CD4-positive, alpha-beta T cell treated with Interleukin-1 beta for 1 hour (primary cell): Measurements from ENCODE around the gene FURIN.
A peak's percentile ranks its signal among the peaks of the same experiment; 100 is the strongest.
"Not testable (repeated sequence)": the region's sequence is repeated elsewhere in the genome, so short reads cannot be mapped to it uniquely, and the experiment has no call there.

ENCODE experiments used
- DNase-seq, 2 donors: peaks; one replicate each; pipeline ENCODE4 v3.0.0-alpha.2; 2020 to 2022

The FURIN gene

DNA sequence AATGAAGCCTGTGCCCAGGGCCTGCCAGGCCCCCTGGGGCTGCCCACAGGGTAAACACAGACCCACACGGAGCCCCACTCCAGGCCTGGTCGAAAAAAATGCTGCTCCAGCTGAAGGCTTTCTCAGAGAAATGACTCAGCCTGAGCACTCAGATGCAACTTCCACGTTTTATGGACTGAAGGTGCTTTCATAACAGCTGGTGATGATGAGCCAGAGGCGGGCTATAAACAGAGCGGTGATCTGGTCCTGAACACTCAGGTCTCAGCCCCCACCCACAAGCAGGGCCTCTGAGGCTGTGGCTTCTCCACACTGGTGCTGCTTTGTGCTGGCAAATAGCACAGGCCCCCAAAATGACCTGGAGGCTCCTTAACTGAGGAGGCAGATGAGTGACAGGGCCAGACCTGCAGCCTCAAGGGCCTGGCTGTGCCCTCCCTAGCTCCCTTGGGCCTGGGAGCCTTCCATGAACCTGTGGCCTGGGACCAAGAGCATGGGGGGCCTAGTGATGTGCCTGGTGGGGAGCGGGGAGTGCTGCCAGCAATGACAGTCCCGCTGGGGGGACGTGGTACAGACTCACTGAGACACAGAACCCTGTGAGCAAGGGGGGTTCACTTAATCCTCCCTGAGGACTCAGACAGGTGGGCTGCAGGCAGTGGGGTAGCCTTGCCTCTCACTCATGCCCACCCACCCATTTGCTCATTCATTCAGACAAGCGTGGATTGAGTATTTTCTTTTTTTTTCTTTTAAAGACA lies 23.0 kb upstream of the FURIN start:
- DNase-seq: peak in 1 of 2 donors; percentile 64

DNA sequence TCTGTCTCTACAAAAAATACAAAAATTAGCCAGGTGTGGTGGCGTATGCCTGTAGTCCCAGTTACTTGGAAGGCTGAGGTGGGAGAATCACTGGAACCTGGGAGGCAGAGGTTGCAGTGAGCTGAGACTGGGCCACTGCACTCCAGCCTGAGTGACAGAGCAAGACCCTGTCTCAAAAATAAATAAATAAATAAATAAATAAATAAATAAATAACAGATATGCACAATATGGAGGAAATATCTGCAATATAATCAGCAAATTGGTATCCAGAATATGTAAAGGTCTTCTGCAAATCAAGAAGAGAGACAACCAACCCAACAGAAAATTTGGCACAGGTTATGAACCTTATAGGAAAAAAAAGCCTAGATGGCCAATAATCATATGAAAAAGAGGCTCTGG lies 19.0 kb upstream of the FURIN start:
- DNase-seq: not testable (repeated sequence)

DNA sequence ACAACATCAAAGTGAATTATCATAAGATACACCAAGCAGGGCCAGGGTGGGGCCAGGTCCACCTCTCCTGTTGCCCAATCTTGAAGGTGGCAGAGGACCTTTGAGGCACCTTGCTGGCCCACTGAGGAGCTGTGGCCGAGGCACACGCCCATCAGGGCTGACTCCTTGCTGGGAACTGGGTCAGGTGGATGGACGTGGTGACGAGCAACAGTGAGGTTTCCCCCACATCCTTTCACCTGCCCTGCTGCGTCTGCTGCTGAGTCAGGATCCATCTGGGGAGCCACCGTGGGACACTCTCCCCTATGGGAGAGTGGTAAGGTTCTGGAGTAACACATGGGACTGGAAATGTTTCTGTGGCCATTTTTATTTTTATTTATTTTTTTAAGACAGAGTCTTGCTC lies 17.3 kb upstream of the FURIN start:
- peak; percentile 42 to 49 for DNase-seq

DNA sequence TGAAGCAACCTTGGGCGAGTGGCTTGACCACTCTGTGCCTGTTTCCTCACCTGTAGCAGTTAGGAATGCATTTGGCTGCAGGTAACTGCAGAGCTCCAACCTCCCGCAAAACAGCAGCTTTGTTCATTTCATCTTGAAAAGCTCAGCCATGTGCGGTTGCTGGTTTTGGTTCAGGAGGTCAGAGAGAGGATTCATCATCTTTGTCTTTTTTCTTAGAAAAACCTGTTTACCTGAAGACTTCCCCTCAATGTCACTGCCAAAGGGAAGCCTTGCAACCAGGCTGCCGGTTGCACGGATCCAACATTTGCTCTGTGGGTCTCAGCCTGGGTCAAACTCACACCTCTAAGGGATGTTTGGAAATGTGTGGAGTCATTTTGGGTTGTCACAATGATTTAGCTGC lies 16.4 kb upstream of the FURIN start:
- no peak for DNase-seq

DNA sequence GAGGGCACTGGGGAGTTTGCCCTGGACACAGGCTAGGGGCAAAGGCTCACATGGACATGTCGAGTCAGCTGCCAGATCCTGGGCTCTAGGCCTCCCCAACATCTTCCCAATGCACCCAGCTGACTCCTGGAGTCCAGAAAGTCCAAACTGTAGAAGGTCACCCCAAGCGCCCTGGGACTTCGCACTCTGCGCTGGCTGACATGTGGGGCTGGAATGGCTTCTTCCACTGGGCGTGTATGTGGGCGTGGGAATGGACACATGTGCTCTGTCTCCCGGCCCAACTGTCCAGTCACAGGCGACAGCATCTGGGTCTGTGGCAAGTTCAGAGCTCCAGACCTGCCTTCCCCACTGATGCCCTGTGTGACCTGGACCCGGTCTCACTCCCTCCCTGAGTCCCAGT lies 13.2 kb upstream of the FURIN start:
- no peak for DNase-seq

DNA sequence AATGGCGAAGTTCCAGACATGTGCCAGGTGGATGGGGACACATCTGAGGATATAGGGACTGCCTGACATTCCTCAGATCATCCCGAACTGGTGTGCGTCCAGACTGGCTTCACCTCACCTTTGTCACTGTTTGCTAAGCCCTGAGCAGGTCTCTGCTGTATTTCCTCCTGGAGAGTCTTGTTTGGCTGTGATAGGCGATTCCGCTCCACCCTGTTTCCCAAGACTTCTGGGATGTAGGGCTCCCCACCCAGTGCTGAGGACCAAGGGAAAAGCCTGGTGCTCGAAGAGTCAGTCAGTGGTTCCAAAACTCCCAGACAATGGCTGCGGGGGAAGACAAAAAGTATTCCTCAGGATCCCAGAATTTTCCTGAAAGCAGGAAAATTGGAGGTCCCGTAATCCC lies 11.1 kb upstream of the FURIN start:
- no peak for DNase-seq

DNA sequence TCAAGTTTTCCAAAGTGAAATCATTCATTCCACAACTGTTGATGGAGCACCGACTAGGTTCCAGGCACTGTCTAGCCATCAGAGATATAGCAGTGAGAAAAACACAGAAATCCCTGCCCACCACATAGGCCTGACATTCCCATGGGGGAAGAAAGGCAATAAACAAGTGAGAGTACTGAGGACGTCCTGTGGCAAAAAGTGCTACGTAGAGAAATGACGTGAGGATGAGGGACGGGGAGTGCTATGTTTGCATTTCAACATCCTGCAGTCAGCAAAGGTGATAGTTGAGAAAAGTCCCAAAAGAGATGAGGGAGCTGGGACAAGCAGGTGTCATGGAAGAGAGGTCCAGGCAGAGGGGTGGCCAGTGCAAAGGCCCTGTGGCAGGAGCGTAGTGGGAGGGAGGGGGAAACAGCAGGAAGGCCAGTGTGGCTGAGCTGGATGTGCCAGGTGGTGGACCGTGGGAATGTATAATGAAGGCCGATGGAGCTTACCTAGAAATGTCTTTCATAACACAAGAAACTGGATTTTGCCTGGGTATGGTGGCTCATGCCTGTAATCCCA lies 10.4 kb upstream of the FURIN start:
- DNase-seq: no peak

DNA sequence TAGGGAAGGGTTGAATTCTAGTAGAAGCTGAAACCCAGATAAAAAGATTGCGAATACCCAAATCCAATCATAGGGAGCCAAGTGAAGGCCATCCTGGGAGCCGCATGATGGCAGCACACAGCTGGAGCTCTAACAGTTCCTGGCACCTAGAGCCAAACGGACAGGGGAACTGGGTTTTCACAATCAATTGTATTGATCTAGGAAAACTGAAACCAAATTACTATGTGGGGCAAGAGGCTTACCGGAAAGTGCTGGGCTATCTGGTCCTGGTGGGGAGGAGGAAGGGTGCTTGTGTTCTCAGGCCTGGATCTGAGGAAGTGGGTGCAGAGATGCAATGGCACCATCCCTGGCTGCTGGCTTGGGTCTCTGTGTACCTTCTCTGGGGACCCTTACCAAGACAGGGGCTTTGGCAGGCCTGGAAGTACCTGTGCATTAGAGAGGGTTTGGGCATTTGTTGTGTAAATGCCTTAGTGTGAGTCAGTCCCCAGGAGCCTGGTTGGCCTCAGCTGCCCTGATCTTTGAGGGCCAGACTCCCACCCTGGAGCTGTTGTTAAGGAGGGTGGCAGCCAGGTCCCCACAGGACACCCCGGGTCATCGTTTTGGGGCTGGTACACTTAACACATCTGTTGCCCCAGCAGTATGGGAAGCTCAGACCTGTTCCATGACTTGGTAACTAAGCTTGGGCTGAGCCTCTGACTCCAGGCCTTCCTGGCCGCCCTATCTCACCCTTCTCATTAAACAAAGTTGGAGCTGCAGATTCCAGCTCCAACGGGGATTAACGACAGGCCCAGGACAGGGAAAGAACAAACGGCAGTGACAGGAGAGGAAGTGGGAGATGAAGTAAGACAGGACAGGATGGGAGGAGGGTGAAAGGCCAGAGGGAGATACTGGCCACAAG lies 8.9 kb upstream of the FURIN start:
- DNase-seq: no peak

DNA sequence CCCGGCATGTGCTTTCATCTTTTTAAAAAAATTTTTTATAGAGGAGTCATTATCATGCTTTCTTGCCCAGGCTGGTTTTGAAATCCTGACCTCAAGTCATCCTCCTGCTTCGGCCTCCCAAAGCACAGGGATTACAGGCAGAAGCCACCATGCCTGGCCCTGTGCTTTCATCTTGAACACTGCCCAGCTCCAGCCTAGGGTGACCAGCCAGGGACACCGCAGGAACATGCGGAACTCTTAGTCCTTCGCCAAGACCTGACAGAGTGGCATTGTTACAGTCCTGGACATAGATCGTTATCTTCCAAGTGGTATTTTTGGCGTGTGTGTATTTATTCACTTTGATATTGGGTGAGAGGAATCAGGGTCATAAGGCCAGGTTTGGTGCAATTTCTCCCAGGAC lies 7.9 kb upstream of the FURIN start:
- no peak for DNase-seq

DNA sequence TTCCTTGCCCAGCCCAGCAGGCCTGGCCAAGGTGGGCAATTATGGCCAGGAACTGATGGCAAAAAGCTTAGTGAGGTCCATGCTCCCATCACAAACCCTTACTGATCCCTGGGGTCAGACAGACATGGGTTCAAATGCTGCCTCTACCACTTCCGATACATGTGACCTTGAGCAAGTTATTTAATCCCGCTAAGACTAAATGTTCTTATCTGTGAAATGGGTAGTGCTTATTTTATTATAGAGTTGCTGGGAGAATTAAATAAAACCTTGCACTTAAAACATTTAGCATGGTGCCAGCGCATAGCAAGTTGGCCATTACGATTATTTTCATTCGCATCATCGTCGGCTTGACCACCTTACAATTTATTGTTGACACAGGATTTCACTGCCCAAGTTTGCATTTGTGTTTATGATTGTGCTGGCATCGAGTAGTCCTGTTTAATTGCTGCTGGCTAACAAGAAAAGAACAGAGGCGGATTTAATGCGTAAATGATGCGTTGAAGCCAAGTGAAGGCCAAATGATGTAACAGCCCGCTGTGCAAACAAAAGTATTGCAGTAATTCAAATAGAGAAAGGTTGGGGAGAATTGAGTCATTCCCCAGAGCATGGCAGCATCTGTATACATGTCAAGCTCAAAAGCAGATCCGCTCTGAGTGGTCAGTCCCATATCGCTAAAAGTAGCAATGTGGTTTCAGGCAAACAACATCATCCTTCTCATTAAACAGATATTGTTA lies 7.3 kb upstream of the FURIN start:
- no peak for DNase-seq

DNA sequence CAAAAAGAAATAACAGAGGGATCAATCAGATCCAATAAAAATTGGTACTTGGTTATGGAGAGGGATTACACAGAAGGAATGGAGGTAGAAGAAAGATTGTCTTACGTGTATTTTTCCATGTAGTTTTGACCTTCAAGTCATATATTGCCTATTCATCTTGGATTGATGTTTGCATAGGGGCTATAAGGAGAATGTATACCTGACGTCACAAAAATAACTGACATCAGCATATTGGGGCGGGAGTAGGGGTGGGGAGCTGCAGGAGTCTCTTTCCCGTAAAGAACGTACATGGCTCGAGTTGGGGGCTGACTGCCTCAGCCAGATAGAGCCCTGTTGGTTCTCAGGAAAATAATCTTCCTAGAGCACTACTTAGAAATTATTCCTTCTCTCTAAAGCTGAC lies 5.9 kb upstream of the FURIN start:
- no peak for DNase-seq

DNA sequence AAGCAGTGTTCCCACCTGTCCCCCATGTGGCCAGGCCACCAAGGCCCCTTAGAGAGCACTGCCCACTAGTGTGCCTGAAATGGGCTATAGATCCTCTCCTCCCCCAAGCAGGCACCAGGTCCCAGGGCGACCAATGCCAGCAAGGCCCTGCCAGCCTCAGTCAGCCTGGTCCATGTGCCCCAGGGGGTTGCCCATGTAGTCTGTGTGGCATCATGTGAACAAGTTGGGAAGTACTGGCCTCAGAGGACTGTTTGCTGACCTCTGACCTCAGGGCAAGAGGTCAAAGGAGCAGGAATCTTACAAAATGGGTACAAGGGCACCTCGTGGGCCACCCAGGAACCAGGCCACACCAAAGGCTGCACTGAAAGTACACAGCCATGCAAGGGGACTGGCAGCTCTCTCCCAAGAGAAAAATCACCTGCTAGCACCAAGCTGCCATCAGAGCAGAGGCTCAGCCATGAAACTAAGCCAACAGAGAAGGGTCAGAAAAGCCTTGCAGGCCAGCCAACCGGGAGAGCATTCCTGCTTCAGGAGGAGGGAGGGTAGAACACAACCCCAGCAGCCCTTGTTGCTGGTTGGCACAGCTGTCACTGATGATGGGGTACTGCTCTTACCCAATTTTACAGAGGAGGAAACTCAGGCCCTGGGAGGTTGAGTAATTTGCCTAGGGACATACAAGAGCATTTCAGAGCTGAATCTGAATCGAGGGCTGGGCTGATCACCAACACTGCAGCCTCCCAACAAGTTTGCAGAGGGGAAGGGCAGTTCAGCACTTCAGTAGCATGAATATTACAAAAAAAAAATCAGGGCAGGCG lies 5.2 kb upstream of the FURIN start:
- peak in 1 of 2 donors; percentile 51 for DNase-seq

DNA sequence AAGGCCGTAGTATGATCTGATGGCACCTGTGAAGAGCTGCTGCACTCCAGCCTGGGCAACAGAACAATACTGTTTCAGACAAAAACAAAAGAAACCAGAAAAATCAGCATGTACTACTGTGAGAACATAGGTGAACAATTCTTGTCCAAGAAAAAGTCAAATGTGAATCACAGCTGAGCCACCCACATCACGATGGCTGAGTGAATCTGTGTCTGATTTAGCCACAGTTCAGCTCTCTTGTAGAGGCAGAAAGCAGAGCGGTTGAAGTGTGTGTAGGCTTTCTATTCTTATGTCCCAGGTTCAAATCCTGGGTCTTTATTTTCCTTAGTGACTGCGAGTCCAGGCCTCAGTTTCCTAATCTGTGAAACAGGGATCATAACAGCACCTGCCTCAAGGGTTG lies 4.4 kb upstream of the FURIN start:
- DNase-seq: no peak

DNA sequence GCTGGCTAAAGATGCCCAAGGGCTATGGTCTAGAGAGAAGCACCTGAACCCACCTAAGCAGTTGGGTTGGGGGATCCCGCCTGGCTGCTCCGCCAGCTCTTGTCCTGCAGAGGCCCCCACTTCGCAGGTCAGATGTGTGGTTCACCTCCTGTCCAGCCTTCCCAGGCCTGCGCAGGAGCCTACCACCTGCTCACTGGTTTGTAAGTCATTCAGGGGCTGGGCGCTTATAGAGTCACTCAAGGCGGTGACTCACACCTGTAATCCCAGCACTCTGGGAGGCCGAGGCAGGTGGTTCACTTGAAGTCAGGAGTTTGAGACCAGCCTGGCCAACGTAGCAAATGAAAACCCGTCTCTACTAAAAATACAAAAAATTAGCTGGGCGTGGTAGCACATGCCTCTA lies 3.9 kb upstream of the FURIN start:
- DNase-seq: no peak

DNA sequence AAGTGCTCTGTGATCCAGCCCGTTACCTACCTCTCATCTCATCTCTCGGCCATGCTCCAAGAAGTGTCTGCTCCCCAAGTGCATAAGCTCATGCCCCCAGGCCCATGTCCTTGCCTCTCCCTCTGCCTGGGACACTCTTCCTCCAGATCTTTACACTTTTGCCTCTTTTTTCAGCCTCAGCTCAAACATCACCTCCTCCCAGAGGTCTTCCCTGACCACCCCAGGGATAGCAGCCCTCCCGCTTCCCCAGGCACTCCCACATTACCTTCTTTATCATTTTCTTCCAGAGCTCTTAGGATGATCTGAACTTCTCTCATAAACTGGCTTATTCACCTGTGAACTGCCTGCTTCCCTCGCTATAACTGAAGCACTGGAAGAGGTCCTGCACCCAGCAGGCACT lies 2.7 kb upstream of the FURIN start:
- no peak for DNase-seq

DNA sequence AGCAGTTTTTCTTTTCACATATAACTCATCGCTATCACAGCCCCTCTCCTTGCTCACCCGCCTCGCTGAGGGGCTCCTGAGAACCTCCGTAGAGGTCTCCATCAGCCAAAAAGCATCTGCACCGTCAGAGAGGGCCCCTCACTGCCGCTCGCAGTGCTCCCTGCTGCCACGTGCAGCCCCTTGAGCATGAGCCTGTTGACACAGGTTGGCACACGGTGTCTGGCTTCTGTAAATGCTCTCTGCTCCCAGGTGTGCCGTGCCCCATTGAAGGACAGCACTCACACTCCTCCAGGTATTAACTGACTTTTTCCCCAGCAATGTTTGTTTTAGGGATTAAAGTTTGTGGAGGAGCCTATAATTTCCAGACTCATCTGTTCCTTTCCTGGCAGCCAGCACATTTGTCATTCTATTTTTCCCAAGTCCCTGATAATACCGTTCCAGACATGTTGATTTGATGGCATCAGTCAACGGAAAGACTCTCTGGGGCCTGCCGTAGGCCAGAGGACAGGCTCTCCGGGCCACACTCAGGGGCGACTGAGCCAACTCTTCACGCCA lies 2.1 kb upstream of the FURIN start:
- no peak for DNase-seq

DNA sequence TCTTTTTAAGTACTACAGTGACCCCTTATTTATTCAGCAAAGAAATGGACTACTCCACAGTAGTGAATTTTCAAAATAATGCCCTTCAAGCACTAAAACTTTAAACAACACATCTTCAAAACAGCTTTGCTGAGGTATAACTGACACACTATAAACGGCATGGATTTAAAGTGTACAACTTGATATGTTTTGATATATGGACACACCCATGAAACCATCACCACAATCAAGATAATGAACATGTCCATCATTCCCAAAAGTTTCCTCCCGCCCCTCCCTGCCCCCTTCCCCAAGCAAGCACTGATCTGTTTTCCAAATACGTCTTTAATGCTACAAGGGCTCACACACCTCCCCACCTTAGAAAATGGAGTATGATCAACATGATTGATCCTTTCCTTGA lies 1.6 kb upstream of the FURIN start:
- DNase-seq: no peak

DNA sequence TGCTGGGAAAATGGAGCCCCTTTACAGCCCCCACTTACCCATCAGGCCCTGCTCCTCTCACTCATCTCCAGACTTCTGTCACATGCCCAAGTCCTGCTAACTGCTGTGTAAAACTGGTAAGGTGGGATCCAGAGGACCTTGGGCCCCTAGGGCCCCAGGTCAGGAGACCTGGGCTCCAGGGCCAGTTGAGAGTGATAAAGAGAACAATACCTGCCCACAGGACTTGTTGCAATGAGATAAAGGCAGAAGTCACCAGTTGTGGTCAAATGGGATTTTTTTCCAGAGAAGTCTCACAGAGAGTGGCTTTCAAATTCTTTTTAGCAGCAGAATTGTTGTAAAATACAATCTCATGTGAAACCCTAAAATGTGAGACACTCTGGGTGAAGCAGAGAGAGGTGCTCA lies 753 bp downstream of the FURIN start:
- DNase-seq: no peak

DNA sequence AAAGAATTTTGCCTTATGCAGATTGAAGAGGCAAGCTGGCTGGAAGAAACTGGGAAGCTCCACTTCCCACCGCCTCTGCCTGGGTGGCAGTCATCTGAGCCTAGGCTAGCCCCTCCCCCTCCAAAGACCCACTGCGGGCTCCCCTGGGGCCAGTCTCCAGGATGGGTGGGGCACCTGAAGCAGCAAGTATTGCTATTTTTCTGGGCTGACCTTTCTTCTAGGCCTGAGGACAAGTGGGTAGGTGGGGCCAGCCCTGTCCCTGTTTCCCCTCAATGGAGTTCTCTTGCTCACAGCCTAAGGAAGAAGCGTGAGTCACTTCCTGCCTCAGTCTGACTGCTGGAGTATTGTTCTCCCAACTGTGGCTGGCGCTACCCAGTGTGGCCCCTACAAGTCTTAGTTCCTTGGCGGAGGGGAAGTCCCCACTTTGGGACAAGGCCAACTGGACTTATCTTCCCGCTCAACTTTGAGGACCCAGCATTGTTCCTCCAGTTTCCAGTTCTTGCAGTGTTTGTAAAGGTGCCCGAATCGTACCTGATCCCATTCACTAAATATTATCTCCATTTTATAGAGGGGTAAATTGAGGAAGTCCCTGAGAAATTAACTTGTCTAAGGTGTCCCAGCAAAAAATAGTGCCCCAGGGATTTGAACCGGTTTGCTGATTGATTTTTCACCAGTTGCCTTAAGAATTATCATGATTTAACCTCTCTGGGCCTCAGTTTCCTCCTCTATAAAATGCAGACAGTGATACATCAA lies 1.4 kb downstream of the FURIN start:
- peak; percentile 30 to 61 for DNase-seq

DNA sequence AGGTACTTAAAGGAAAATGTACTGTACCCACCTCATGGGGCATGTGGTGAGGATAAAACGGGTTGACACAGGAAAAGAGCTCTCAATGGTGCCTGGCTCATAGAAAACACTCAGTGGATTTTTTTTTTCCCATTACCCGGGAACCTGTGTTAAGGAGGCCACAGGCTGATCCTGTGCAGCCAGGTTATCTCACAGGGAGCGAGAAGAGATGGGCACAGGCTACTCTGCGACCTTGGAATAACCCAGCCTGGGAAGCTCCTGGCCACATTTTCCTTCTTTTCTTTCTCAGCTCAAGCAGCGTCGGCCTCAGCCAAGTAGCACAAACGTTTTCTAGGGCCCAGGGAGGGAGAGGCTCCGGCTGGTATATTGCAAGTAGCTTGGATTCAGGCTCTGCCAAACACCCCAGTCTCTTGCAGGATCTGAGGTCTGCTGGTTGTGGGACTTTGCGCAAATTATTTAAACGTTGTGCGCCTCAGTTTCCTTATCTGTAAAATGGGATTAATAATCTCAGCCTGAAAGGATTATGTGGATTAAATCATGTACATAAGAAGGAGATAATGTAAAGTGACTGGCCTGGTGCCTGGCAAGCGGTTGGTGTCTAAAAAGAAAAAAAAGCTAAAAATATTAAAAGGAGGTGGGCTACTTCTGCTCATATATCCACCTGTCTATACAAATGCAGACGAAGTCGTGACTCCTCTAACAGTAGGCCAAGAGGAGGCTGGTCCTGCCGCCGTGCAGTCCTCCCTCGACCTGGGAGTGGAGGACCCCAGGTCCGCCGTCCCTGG lies 2.2 kb downstream of the FURIN start:
- no peak for DNase-seq
